BLaER1 treated with 17β-estradiol and CSF1 and Interleukin-3, amounts not matched to agents 10 nM and 100 nM (cell line): Measurements from ENCODE around the gene GABRR3.

Source experiments
- H3K27ac ChIP-seq, 11 experiments: shearing (Covaris generic); formaldehyde crosslinking; 2 replicates each; pipeline ENCODE4 v1.8.1; 2022
- H3K27me3 ChIP-seq, 11 experiments: shearing (Covaris generic); formaldehyde crosslinking; 2 replicates each; pipeline ENCODE4 v1.8.1; 2022
- H3K36me3 ChIP-seq, 11 experiments: shearing (Covaris generic); formaldehyde crosslinking; 2 replicates each; pipeline ENCODE4 v1.8.1; 2022
- H3K4me1 ChIP-seq, 10 experiments: shearing (Covaris generic); formaldehyde crosslinking; 2 replicates each; pipeline ENCODE4 v1.8.1; 2022
- H3K4me2 ChIP-seq, 11 experiments: shearing (Covaris generic); formaldehyde crosslinking; 2 replicates each; pipeline ENCODE4 v1.8.1; 2022
- H3K4me3 ChIP-seq, 10 experiments: shearing (Covaris generic); formaldehyde crosslinking; 2 replicates each; pipeline ENCODE4 v1.8.1; 2022
- H3K9ac ChIP-seq, 11 experiments: shearing (Covaris generic); formaldehyde crosslinking; 2 replicates each; pipeline ENCODE4 v1.8.1; 2022
- H3K9me3 ChIP-seq, 11 experiments: shearing (Covaris generic); formaldehyde crosslinking; replicated peaks in 1 of 11; 2 replicates each; pipeline ENCODE4 v1.8.1; 2022
- H4K20me1 ChIP-seq, 11 experiments: shearing (Covaris generic); formaldehyde crosslinking; 2 replicates each; pipeline ENCODE4 v1.8.1; 2022
- Cebpa-rat ChIP-seq, 11 experiments: shearing (Covaris generic); IDR thresholded peaks; 2 replicates each; pipeline ENCODE4 v1.8.1; 2022

The GABRR3 gene

DNA sequence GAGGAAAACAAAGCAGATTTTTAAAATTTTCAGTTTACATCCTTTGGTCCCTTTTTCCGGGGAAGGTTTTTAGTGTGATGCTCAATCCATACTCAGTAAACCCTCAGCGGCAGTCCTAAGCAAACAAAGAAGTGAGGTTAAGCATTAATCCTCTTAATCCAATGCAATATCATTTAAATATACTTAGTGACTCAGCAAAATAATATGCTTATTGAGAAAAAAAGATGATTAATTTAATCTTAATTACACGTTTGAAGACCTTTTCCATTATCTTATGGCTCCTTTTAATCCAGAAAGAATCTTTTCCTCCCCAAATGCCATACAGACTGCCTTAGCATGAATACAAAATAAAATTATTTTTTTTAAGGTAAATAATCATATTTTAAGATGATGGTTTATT, at the start of gene GABRR3:
Gene GABRR3, minus strand, starts transcription at position 108 of the 400 bp plus-strand sequence. CDS start 328 bp downstream, outside the sequence.
- peaks cover 0 to 14% (median 0%) of the 10 kb centered on the region in 10 experiments; a peak in 2 of 20 replicates for H3K4me1 ChIP-seq
- H3K9ac ChIP-seq = no peak within 1 kb of the TSS
- no peak for TF ChIP-seq Cebpa-rat (IDR thresholded peaks at IDR 0.05)
- no peak within 1 kb of the TSS for H3K4me3 ChIP-seq
- H3K27ac ChIP-seq = no peak within 1 kb of the TSS
- H3K9me3 ChIP-seq = no peaks in the 10 kb centered on the region
- H4K20me1 ChIP-seq = no peaks in the 10 kb centered on the region
- H3K36me3 ChIP-seq = no peaks in the 10 kb centered on the region
- H3K4me2 ChIP-seq = no peak within 1 kb of the TSS
- H3K27me3 ChIP-seq = no peaks in the 10 kb centered on the region

DNA sequence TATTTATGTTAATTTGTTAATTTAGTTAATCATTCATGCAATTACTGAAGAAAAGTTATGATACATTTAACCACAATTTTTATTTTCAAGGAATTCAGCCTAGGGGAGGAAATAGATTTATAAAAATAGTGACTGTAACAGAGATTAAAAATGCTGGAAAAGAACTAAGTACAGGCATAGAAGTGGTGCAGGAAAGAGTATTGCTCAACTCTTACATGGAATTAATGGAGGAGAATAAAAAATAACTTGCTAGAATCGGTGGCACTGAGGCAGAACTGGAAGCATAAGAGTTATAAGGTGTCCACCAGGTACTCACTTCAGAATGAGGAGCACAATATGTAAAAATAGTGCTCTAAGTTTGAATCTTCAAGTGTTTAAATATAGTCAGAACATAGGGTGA, 38.4 kb upstream of the GABRR3 start:
- Histone ChIP-seq H3K36me3 (no peaks in the 10 kb centered on the region), H3K4me1 (no peaks in the 10 kb centered on the region), H3K4me3 (no peak overlapping the region), H3K9me3 (no peaks in the 10 kb centered on the region), H3K9ac (no peak overlapping the region), H3K4me2 (no peak overlapping the region), H3K27ac (no peak overlapping the region), H3K27me3 (no peaks in the 10 kb centered on the region), H4K20me1 (no peaks in the 10 kb centered on the region)
- no peak for TF ChIP-seq Cebpa-rat (IDR thresholded peaks at IDR 0.05)

DNA sequence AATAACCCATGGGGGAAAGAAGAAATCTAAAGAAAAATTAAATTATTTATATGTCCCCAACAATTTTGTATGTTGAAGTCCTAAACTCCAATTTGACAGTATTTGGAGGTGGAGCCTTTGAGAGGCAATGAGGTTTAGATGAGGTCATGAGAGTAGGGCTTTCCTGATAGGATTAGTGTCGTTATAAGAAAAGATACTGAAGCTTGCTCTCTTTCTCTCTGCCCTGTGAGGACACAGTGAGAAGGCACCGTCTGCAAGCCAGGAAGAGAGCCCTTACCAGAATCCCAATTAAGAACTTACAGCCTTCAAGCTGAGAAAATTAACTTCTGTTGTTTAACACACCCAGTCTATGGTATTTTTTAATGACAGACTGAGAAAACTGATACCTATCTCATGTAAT, 35.7 kb upstream of the GABRR3 start:
- Histone ChIP-seq H3K27ac (no peak overlapping the region), H3K27me3 (no peaks in the 10 kb centered on the region), H3K9ac (no peak overlapping the region), H3K4me2 (no peak overlapping the region), H3K4me1 (no peaks in the 10 kb centered on the region), H3K9me3 (no peaks in the 10 kb centered on the region), H3K4me3 (no peak overlapping the region), H4K20me1 (no peaks in the 10 kb centered on the region), H3K36me3 (no peaks in the 10 kb centered on the region)
- no peak for TF ChIP-seq Cebpa-rat (IDR thresholded peaks at IDR 0.05)

DNA sequence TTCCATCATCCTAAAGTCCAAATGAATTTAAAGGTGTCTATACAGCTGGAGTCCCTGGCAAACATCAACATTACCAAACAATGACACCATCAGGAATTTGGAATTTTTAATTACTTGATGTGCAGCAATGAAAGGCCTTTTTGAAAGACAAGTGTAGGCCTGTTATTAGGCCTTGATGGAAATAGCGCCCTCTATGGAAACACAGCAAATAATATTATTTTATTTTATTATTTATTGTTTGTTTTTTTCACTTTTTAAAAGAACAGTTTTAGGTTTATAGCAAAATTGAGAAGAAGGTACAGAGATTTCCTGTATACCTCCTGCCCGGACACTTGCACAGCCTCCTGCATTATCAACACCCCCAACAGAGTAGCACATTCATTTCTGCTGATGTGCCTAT, 33.7 kb upstream of the GABRR3 start:
- no peaks in the 10 kb centered on the region for H3K9me3 ChIP-seq
- no peaks in the 10 kb centered on the region for H3K27me3 ChIP-seq
- H3K27ac ChIP-seq = no peak overlapping the region
- no peaks in the 10 kb centered on the region for H3K4me1 ChIP-seq
- no peak overlapping the region for H3K9ac ChIP-seq
- H3K4me2 ChIP-seq = no peak overlapping the region
- no peak for TF ChIP-seq Cebpa-rat (IDR thresholded peaks at IDR 0.05)
- no peak overlapping the region for H3K4me3 ChIP-seq
- no peaks in the 10 kb centered on the region for H3K36me3 ChIP-seq
- H4K20me1 ChIP-seq = no peaks in the 10 kb centered on the region

DNA sequence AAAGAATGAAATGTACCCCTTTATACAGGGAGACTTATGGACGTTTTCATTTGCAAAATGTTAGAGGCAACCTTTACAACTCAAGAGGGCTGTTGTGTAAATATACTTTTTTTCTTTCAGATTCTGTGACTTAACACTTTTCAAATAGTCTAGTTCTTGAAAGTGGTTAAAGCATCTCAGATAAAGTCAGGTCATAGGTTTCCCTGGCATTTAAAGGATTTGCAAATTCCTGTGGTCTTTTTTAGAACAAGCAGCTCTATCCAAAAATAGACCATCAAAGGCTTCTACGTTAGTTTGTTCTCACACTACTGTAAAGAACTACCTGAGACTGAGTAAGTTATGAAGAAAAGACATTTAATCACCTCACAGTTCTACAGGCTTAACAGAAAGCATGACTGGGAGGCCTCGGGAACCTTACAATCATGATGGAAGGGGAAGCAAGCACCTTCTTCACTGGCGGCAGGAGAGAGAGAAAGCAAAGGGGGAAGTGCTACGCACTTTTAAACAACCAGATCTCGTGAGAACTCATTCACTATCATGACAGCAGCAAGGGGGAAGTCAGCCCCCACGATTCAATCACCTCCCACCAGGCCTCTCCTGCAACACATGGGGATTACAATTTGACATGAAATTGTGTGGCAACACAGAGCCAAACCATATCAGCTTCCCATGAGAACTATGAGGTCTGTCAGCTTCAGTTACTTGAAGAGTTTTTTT, 23.3 kb upstream of the GABRR3 start:
- Histone ChIP-seq H3K4me2 (no peak overlapping the region), H3K4me3 (no peak overlapping the region), H3K27me3 (no peaks in the 10 kb centered on the region), H3K4me1 (no peaks in the 10 kb centered on the region), H3K36me3 (no peaks in the 10 kb centered on the region), H4K20me1 (no peaks in the 10 kb centered on the region), H3K27ac (no peak overlapping the region), H3K9me3 (no peaks in the 10 kb centered on the region), H3K9ac (no peak overlapping the region)
- no peak for TF ChIP-seq Cebpa-rat (IDR thresholded peaks at IDR 0.05)

DNA sequence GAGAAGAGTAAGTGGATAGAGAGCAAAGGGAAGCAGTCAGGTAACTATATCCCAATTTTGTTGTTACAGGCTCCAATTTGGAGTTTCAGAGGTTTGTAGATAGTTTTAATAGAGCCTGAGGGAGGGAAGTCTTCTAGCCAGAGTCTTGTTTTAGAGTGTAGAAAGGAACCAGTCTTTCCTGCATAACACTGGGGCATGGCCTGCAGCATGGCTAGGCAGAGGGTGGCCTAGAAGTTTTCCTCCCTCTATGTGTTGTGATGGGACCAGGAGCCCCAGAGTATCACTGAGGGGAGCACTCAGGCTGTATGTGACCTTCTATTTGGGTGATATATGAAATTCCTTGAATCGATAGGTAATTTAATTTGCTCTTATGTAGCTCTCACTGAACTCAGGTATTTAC, 22.5 kb upstream of the GABRR3 start:
- Histone ChIP-seq H3K4me3 (no peak overlapping the region), H3K27ac (no peak overlapping the region), H3K4me2 (no peak overlapping the region), H3K4me1 (no peaks in the 10 kb centered on the region), H4K20me1 (no peaks in the 10 kb centered on the region), H3K36me3 (no peaks in the 10 kb centered on the region), H3K27me3 (no peaks in the 10 kb centered on the region), H3K9ac (no peak overlapping the region), H3K9me3 (no peaks in the 10 kb centered on the region)
- no peak for TF ChIP-seq Cebpa-rat (IDR thresholded peaks at IDR 0.05)

DNA sequence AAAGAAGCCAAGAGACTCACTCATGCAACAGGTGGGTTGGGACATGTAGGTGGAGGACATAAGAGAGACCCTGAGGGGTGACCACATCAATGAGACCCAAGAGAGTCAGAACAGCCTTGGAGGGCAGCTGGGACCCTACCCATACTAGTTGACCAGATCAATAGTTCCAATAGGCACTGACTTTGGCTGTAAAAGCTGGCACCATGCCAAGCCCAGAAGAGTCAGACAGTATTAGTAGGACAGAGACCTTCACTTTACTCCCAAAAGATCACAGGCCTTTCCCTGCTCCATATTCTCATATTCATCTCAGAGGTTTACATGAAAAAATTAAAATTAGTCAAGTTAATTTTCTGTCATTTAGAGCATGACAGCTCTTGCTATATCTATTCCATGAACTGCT, 20.9 kb upstream of the GABRR3 start:
- Histone ChIP-seq H3K9ac (no peak overlapping the region), H3K27ac (no peak overlapping the region), H3K4me3 (no peak overlapping the region), H3K4me1 (no peaks in the 10 kb centered on the region), H3K4me2 (no peak overlapping the region), H3K36me3 (no peaks in the 10 kb centered on the region), H3K9me3 (no peaks in the 10 kb centered on the region), H3K27me3 (no peaks in the 10 kb centered on the region), H4K20me1 (no peaks in the 10 kb centered on the region)
- no peak for TF ChIP-seq Cebpa-rat (IDR thresholded peaks at IDR 0.05)

DNA sequence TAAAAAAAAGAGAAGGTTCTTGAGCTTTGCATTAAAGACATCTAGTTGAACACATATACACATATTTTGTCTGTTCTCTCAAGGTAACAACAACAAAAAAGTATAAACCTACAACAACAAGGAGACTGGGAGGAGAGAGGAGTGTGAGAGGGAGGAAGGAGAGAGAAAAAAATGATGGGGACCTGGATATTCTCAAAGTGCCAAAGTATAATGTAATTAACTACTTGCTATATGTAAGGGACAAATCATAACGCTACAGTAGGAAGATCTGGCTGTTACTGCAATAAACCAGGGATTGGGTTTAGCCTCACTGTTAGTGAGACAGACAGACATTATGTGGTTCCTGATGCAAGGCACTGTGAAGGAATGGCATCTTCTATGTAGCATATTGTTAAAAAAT, 14.2 kb upstream of the GABRR3 start:
- H3K27ac ChIP-seq = no peak overlapping the region
- H3K36me3 ChIP-seq = no peaks in the 10 kb centered on the region
- no peak for TF ChIP-seq Cebpa-rat (IDR thresholded peaks at IDR 0.05)
- no peaks in the 10 kb centered on the region for H4K20me1 ChIP-seq
- no peak overlapping the region for H3K4me2 ChIP-seq
- no peak overlapping the region for H3K4me3 ChIP-seq
- no peaks in the 10 kb centered on the region for H3K4me1 ChIP-seq
- H3K9ac ChIP-seq = no peak overlapping the region
- H3K27me3 ChIP-seq = no peaks in the 10 kb centered on the region
- H3K9me3 ChIP-seq = no peaks in the 10 kb centered on the region

DNA sequence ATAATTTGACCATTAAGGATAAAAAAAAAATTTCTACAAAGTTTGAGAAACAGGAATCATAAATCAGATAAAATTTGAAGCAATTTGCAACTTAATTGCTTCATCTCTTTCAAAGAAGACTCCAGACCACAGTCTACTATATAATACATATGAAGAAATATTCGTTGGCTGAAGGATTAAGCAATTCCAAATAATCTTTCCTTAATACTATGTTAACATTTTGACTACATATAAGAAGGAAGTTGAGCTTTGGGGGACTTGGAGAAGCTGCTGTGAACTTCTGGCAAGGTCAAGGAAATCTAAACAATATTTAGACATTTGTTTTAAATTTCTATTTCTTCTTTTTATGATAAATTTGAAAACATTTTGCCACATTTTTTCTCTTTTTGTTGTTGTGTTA, 13.5 kb upstream of the GABRR3 start:
- no peaks in the 10 kb centered on the region for H4K20me1 ChIP-seq
- H3K27ac ChIP-seq = no peak overlapping the region
- H3K27me3 ChIP-seq = no peaks in the 10 kb centered on the region
- no peak for TF ChIP-seq Cebpa-rat (IDR thresholded peaks at IDR 0.05)
- no peaks in the 10 kb centered on the region for H3K4me1 ChIP-seq
- H3K9ac ChIP-seq = no peak overlapping the region
- H3K36me3 ChIP-seq = no peaks in the 10 kb centered on the region
- H3K4me3 ChIP-seq = no peak overlapping the region
- no peaks in the 10 kb centered on the region for H3K9me3 ChIP-seq
- no peak overlapping the region for H3K4me2 ChIP-seq

DNA sequence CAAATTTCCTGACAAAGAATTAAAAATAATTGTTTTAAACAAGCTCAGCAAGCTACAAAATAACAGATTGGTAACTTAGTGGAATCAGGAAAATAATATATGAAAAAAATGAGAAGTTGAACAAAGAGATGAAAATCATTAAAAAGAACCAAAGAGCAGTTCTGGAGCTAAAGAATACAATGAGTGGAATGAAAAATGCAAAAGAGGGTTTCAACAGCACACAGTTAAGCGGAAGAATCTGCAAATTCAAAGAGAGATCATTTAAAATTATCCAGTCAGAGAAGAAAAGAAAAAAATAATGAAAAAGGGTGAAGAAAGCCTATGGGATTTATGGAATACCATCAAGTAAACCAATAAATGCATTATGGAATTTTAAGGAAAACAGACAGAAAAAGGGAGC, 6.2 kb upstream of the GABRR3 start:
- Histone ChIP-seq H3K9ac (no peak overlapping the region), H3K36me3 (no peaks in the 10 kb centered on the region), H3K4me3 (no peak overlapping the region), H3K27me3 (no peaks in the 10 kb centered on the region), H4K20me1 (no peaks in the 10 kb centered on the region), H3K4me2 (no peak overlapping the region), H3K4me1 (peaks cover 0 to 14% (median 0%) of the 10 kb centered on the region in 10 experiments; a peak in 2 of 20 replicates), H3K27ac (no peak overlapping the region), H3K9me3 (peaks cover 8 to 24% (median 15%) of the 10 kb centered on the region in 11 experiments; a peak in 21 of 22 replicates)
- no peak for TF ChIP-seq Cebpa-rat (IDR thresholded peaks at IDR 0.05)
